GM10248 (cell line): Measurements from ENCODE around the gene DEGS2.

Experiments
- CTCF ChIA-PET: fragments of 300-600 bp; sonication (Branson Sonifier 250); formaldehyde crosslinking; extraction: SDS; loops from one replicate; lab custom pipeline; 2021; ENCODE audit warnings: antibody characterized with exemption; lab: Yijun Ruan, JAX
- POLR2A ChIA-PET: fragments of 350-650 bp; sonication (Branson Sonifier 250); formaldehyde crosslinking; extraction: SDS; loops from one replicate; lab custom pipeline; 2020; ENCODE audit warnings: antibody characterized with exemption; lab: Yijun Ruan, JAX
- DNase-seq: peaks from one replicate; pipeline ENCODE4 v3.0.0; 2012; ENCODE audit errors: extremely low spot score
- CTCF ChIP-seq: IDR thresholded peaks from 2 replicates; pipeline ENCODE4 v1.5.1; 2012; ENCODE audit warnings: mild to moderate bottlenecking, low read depth; ENCODE audit errors: extremely low read depth, missing control alignments, control extremely low read depth

Gene DEGS2

GRCh38 chr14:100201701-100202100 lies 42.3 kb upstream of the DEGS2 start:
- POLR2A ChIA-PET: no interaction called here
- no peak for TF ChIP-seq CTCF
- DNase-seq: no peak
- CTCF ChIA-PET: interaction anchor here (1.1 kb wide), 1 partner anchor 9 kb away, joined by 5 read pairs; no protein-coding TSS in a partner anchor

GRCh38 chr14:100200311-100200710 lies 40.9 kb upstream of the DEGS2 start:
- no peak for TF ChIP-seq CTCF
- no peak for DNase-seq
- ChIA-PET POLR2A (no interaction called here), CTCF (no interaction called here)

- DNase-seq: no peak
- TF ChIP-seq CTCF: no peak
- POLR2A ChIA-PET: interaction anchor here (0.7 kb wide), 1 partner anchor 1524 kb away, joined by 3 read pairs; no protein-coding TSS in a partner anchor
- CTCF ChIA-PET: no interaction called here
Observed at GRCh38 chr14:100199240-100199860, 39.9 kb upstream of the DEGS2 start.

GRCh38 chr14:100193417-100194357 lies 34.2 kb upstream of the DEGS2 start:
- TF ChIP-seq CTCF: peak; percentile 11
- CTCF ChIA-PET: interaction anchor here (0.6 to 5.4 kb wide), 84 partner anchors 8 to 463 kb away, joined by 3 to 55 read pairs (median 5); partner anchors contain the start of gene DEGS2
- DNase-seq: peak; percentile 45
- POLR2A ChIA-PET: interaction anchor here (0.5 to 0.9 kb wide), 2 partner anchors 29 to 49 kb away, joined by 3 read pairs; no protein-coding TSS in a partner anchor

- peak; percentile 97 for TF ChIP-seq CTCF
- peak; percentile 100 for DNase-seq
- ChIA-PET CTCF (interaction anchor here (0.6 to 5.4 kb wide), 85 partner anchors 8 to 463 kb away, joined by 3 to 55 read pairs (median 5); partner anchors contain the start of gene DEGS2), POLR2A (interaction anchor here (0.5 to 0.9 kb wide), 3 partner anchors 22 to 50 kb away, joined by 3 read pairs; no protein-coding TSS in a partner anchor)
Observed at GRCh38 chr14:100192672-100193416, 33.4 kb upstream of the DEGS2 start.

- no peak for TF ChIP-seq CTCF
- DNase-seq: no peak
- CTCF ChIA-PET: interaction anchor here (0.7 to 5.4 kb wide), 64 partner anchors 8 to 316 kb away, joined by 3 to 55 read pairs (median 6); no protein-coding TSS in a partner anchor
- POLR2A ChIA-PET: interaction anchor here (0.7 kb wide), 1 partner anchor 22 kb away, joined by 3 read pairs; no protein-coding TSS in a partner anchor
Observed at GRCh38 chr14:100192250-100192671, 32.8 kb upstream of the DEGS2 start.
